ENCODE data around the gene CADPS2. TPM values are rescaled to one million over a fixed set of nuclear protein-coding genes. Genes with fewer than 3 reads are reported as not detected.

CADPS2 gene
- polyA plus RNA-seq, 1 donor (not counting 4 experiments of a cell fraction or from before 2014, with no cell fraction given): 0.35 TPM

GRCh38 chr7:122544463-122544862 lies 341.8 kb downstream of the CADPS2 start:
- Histone ChIP-seq H3K9ac (ENCODE audit: control insufficient read depth, extremely low read depth, insufficient read depth, low read length) (no peak overlapping the region), H3K79me2 (ENCODE audit: control insufficient read depth, insufficient read depth, low read length) (no peaks in the 10 kb centered on the region), H3K4me2 (ENCODE audit: control insufficient read depth, extremely low read depth, insufficient read depth, low read depth, low read length) (no peak overlapping the region), H3K27me3 (ENCODE audit: control insufficient read depth, extremely low read depth, insufficient read depth, low read length) (no peaks in the 10 kb centered on the region), H3K4me3 (ENCODE audit: control insufficient read depth in 2 of 3, extremely low read depth in 1 of 3, insufficient read depth in 2 of 3, low read depth in 1 of 3, low read length in 3 of 3) (no peak overlapping the region), H3K27ac (ENCODE audit: control insufficient read depth, insufficient read depth, low read length) (no peak overlapping the region), H3K4me1 (ENCODE audit: control insufficient read depth, extremely low read depth, insufficient read depth, low read length) (no peaks in the 10 kb centered on the region), H4K20me1 (ENCODE audit: control insufficient read depth, extremely low read depth, insufficient read depth, low read length) (no peaks in the 10 kb centered on the region), H3K9me1 (ENCODE audit: control insufficient read depth, extremely low read depth, insufficient read depth, low read length) (no peaks in the 10 kb centered on the region), H2AFZ (ENCODE audit: control insufficient read depth, low read length) (no peak overlapping the region), H3K36me3 (ENCODE audit: control insufficient read depth in 2 of 2, extremely low read depth in 1 of 2, insufficient read depth in 2 of 2, low read length in 2 of 2) (no peaks in the 10 kb centered on the region), H3K9me3 (ENCODE audit: control insufficient read depth, low read depth, low read length) (no peaks in the 10 kb centered on the region)
- FAIRE-seq (no peak), DNase-seq (ENCODE audit: low read depth, low spot score) (no peak)
- dilution Hi-C loops (cut with MboI; ENCODE audit: extremely low pct_ligation_motif_present, low sequenced_read_pairs): no loop called here
- no peak for TF ChIP-seq EZH2 (IDR thresholded peaks at IDR 0.05; ENCODE audit: low read length)
- TF ChIP-seq CTCF (optimal IDR thresholded peaks at IDR 0.05 in 1 of 3, IDR thresholded peaks at IDR 0.05 in 1 of 3, conservative IDR thresholded peaks at IDR 0.05 in 1 of 3; ENCODE audit: extremely low read depth in 1 of 3, insufficient read depth in 2 of 3, low read length in 3 of 3): no peak

- dilution Hi-C loops (cut with MboI; ENCODE audit: extremely low pct_ligation_motif_present, low sequenced_read_pairs): no loop called here
- no peaks in the 10 kb centered on the region for H3K9me3 ChIP-seq (ENCODE audit: control insufficient read depth, low read depth, low read length)
- no peaks in the 10 kb centered on the region for H3K4me1 ChIP-seq (ENCODE audit: control insufficient read depth, extremely low read depth, insufficient read depth, low read length)
- FAIRE-seq (no peak), DNase-seq (ENCODE audit: low read depth, low spot score) (no peak)
- no peaks in the 10 kb centered on the region for H3K9me1 ChIP-seq (ENCODE audit: control insufficient read depth, extremely low read depth, insufficient read depth, low read length)
- no peaks in the 10 kb centered on the region for H3K79me2 ChIP-seq (ENCODE audit: control insufficient read depth, insufficient read depth, low read length)
- no peaks in the 10 kb centered on the region for H3K36me3 ChIP-seq (ENCODE audit: control insufficient read depth in 2 of 2, extremely low read depth in 1 of 2, insufficient read depth in 2 of 2, low read length in 2 of 2)
- no peak overlapping the region for H3K4me3 ChIP-seq (ENCODE audit: control insufficient read depth in 2 of 3, extremely low read depth in 1 of 3, insufficient read depth in 2 of 3, low read depth in 1 of 3, low read length in 3 of 3)
- no peak overlapping the region for H3K9ac ChIP-seq (ENCODE audit: control insufficient read depth, extremely low read depth, insufficient read depth, low read length)
- no peak overlapping the region for H3K27ac ChIP-seq (ENCODE audit: control insufficient read depth, insufficient read depth, low read length)
- TF ChIP-seq CTCF (optimal IDR thresholded peaks at IDR 0.05 in 1 of 3, IDR thresholded peaks at IDR 0.05 in 1 of 3, conservative IDR thresholded peaks at IDR 0.05 in 1 of 3; ENCODE audit: extremely low read depth in 1 of 3, insufficient read depth in 2 of 3, low read length in 3 of 3) (no peak), EZH2 (IDR thresholded peaks at IDR 0.05; ENCODE audit: low read length) (no peak)
- no peaks in the 10 kb centered on the region for H4K20me1 ChIP-seq (ENCODE audit: control insufficient read depth, extremely low read depth, insufficient read depth, low read length)
- H3K4me2 ChIP-seq (ENCODE audit: control insufficient read depth, extremely low read depth, insufficient read depth, low read depth, low read length): no peak overlapping the region
- H2AFZ ChIP-seq (ENCODE audit: control insufficient read depth, low read length): no peak overlapping the region
- H3K27me3 ChIP-seq (ENCODE audit: control insufficient read depth, extremely low read depth, insufficient read depth, low read length): no peaks in the 10 kb centered on the region
Measured at GRCh38 chr7:122543891-122544290, 342.4 kb downstream of the CADPS2 start.

All from keratinocyte (primary cell).